Suppressor macrophage treated with lipopolysaccharide for 1 hour (primary cell): ENCODE data around the gene RRP15.

Experiments
- DNase-seq, 3 donors: peaks; one replicate each; pipeline ENCODE4 v3.0.0-alpha.2; 2020 to 2022

RRP15 gene

DNA sequence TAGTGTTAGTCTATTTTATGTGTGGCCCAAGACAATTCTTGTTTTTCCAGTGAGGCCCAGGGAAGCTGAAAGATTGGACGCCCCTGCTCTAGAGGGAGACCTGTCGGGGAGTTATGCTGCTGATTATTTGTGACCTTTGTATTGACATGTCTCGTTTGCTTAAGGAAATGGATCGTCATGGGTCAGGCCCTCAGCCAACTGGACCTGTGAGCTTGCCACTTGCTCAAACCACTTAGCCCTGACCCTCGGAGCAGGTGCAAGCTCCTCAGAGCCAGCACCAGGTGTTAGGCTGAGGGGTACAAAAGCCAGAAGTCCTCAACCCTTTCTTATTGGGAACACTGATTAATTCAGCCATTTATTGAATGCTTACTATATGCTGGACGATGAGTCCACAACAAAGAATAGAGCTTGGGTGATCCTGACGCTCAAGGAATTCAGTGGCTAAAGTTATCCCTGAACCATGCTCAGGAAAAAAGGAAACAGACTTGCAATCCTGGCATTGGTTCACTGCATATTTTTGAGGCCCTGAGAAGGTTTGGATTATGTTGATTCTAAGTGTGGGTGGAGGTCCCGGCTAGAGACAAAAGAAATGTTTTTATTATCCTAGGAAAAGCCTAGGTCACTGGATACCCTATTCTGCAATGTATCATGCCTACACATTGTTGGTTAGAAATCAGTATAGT is 79.1 kb downstream of the RRP15 start:
- no peak for DNase-seq

DNA sequence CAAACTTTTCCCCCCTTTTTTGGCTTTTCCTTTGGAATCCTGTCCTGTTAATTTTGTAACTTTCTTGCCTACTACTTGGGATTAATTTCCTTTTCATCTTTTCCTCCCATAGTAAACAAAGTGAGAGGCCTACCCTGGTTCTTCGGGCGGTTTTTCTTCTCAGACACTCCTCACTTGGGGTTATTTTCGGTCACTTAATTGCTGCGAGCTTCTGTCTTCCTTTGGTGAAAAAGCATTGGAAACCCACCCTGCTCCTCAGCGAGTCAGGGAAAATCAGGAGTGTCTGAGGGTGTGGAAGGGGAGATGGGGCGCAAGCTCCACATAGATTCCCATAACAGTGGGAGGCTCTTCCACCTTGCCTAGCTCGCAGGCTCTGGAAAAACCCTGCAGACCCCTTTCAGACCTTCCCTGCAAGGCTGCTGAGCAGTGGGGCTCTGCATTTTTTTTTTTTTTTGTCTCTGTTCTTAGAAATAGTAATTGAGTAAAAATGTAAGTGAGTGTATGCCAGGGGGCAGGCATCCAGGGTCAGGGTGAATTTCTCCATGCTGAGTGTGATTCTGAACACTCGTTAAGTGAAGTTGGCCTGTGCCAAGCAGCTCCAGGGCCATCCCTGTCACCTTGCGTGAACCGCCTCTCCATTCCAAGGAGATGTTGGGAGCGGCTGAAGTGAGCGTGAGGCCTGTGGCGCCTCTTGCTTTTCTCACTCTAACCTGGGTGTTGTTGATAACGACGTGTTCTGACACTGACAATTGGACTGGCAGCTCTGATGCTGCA is 80.3 kb downstream of the RRP15 start:
- DNase-seq: no peak

DNA sequence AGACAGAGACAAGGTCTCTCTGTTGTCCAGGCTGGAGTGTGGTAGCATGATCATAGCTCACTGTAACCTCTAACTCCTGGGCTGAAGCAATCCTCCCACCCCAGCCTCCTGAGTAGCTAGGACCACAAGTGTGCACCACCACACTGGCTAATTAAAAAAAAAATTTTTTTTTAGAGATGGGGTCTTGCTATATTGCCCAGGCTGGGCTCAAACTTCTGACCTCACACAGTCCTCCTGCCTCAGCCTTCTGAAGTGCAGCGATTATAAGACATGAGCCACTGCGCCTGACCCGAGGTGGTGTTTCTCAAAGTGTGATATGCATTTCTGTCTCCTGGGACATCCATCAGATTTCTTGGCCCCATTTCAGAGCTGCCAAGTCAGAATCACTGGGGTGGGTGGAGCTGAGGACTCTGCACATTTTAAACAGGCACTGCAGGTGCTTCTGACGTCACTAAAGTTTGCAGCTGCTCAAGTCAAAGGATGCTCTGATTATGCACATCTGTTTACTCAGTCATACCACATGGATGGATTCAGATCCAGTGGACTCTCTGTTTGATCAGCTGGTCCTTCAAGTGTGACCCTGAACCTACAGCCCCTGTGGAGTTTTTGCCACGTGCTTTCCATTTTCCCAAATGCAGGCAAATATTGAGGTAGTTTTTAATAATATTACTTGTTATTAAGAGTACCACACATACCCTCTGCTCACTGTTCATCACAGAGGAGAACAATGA is 81.4 kb downstream of the RRP15 start:
- DNase-seq: no peak

DNA sequence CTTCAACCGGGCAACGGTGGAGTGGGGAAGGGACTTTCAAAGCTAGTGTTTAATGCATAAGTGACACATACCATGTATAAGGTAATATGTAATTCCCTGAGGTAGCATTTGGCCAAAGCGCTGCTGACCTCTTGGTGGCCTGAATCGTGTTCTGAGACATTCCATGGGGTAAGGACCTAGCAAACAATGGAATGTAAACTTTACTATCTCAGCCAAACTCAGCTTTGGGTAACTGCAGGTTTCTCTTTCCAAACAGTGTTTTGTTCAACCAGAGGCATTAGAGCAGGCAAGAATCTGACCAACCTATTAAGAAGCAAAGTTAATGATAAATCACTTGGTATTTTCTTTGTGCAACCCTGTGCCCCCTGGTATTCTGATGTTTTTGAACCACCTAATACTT is 82.0 kb downstream of the RRP15 start:
- no peak for DNase-seq

DNA sequence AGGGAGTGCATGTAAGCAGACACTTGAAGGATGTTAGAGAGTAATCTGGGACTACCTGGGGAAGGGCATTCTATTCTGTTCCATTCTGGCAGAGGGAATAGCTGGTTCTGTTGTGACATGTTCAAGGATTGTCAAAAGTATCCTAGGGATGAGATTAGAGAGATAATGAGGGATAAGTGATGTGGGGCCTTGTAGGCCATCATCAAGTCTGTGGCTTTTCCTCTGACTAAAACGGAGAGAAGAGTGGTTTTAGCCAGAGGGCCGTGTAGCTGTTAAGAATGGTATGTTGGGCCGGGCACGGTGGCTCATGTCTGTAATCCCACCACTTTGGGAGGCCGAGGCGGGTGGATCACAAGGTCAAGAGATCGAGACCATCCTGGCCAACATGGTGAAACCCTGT is 83.6 kb downstream of the RRP15 start:
- DNase-seq: no peak

DNA sequence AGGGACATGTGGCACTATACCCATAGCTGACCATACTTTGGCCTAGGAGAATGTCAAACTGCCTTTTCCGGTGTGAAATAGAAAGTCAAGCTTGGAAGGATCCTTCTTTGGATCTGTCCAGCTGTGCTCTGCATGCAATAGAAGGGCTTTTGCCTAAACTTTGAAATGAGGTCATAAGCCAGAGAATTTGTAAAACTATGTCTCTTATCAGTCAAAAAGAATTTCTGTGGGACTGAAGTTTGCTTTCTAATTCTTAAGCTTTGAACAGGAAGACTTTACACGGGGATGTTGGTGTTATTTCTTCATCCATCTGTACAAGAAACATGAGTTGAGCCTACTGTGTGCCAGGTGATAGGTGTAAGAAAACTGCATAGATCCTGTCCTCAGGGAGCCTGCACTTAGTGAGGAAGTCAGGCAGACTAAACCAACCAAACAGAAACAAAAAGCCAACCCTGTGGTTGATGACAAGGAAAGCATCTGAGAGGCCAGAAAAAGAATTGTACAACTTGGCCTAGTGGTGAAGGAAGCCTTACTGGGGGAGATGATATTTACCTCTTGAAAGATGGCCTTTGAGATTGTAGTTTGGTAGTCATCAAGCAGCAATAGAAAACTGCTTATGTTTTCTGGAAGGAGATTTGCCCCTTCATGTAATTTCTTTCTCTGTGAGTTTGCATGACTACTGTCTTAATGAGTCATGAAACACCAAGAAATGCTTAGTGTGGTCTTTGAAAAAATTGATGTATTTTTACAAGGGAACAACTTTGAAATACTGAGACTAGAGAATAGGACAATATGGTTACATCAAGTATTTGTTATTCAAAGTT is 84.8 kb downstream of the RRP15 start:
- peak in 2 of 3 donors; percentile 38 to 45 for DNase-seq

DNA sequence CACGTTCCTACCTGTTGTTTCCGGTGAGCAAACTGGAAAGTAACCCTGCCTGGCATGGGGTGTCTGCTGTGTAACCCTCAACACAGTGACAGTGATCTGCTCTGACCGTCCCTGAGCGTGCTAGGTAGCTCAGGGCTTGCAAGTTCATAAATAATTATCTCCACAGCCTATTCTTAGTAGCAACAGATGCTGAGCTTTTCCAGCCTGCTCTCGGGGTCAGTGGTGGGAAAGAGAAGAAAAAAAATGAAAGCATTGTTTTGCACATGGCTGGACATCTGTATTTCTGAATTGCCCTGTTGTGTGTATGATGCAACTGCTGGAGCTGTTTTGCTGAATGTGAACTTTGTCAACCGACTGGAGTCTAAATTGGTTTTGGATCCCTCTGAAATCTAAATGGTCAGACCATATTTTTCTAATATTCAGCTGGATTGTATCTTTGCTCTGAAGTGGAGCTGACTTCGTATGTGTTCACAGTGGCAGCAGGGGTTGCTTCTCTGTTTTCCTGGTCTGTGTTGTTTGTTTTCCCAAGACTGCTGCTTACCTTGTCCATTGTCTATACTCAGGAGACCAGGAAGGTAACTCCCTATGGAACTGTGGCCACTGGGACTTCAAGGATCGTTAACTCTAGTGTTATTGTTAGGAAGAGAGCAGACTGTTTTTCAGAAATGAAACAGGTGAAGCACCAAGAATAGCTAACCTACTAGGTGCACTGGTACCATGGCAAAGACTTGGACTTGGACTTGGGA is 87.0 kb downstream of the RRP15 start:
- no peak for DNase-seq

DNA sequence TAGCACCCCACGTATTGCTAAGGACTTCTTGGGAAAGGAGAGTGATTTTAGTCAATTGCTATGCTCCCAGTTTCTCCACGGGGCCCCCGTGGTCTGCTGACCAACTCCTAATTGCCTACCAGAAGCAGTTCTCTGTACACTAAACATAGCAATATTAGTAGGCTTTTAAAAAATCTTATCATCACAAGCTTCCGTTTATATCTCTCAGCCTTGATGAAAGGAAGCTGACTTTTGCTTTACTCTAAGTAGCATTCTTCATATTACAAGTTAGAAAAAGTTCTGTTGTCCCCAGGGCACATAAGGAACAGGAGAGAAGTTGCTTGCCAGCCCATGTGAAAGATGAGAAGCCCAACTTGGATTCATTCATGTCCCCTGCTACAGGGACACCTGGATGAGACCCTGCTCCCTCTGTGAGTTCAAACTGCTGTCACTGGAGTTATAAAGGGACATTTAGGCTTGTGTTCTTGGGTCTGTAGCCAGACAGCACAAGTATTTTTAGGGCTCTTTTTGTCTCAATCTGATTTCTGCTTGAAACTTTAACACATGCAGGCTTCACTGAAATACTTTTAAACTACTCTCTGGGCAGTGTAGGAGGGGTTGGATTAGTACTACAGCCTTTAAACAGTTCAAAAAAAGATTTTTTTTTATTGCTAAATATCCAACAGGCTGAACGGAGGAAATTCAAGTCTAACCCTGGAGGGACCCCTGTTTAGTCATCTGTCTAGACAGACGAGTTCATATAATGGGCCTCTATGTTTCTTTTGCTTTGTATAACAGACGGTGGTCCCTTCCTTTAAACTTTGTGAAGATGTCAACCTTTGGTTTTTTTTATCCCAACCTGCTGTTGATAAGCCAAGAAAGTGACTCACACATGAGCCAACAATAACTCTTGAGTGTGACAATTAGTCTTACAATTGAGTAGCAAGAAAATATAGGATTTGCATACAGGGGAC is 89.6 kb downstream of the RRP15 start:
- DNase-seq: peak in 2 of 3 donors; percentile 25 to 30

DNA sequence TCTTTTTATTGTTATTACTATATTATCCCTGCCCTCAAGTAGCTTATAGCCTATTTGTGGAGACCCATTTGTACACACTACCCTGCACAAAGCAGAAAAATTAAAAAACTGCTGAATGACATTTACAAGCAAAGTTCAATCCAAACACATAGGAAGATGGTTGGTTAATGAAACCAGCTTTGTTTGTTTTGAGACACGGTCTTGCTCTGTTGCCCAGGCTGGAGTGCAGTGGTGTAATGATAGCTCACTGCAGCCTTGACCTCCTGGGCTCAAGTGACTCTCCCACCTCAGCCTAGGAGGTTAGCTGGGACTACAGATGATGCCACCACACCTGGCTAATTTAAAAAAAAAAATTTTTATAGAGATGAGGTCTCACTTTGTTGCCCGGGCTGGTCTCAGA is 91.6 kb downstream of the RRP15 start:
- DNase-seq: no peak

DNA sequence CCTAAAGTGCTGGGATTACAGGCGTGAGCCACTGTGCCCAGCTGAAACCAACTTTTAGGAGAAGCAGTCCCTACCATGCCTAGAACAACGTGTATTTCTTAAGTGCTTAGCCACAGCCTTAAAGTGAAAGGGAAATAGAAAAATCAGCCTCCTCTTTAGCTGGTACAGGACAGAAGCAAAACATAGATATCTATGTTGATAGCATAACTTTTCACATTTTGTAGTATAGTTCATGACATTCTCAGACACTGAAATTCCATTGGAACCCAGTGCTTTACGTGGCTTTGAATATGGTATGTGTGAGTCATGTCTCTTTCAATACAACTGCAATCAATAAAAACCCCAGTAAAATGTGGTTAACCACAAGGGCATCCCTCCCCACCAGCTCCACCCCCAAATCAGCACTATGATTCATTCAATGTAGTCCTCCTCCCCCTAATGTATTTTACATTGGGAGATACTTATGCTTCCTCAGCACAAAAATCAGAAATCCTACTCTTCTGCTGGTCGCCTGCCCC is 92.1 kb downstream of the RRP15 start:
- DNase-seq: peak; percentile 79 to 89 (median 84)

DNA sequence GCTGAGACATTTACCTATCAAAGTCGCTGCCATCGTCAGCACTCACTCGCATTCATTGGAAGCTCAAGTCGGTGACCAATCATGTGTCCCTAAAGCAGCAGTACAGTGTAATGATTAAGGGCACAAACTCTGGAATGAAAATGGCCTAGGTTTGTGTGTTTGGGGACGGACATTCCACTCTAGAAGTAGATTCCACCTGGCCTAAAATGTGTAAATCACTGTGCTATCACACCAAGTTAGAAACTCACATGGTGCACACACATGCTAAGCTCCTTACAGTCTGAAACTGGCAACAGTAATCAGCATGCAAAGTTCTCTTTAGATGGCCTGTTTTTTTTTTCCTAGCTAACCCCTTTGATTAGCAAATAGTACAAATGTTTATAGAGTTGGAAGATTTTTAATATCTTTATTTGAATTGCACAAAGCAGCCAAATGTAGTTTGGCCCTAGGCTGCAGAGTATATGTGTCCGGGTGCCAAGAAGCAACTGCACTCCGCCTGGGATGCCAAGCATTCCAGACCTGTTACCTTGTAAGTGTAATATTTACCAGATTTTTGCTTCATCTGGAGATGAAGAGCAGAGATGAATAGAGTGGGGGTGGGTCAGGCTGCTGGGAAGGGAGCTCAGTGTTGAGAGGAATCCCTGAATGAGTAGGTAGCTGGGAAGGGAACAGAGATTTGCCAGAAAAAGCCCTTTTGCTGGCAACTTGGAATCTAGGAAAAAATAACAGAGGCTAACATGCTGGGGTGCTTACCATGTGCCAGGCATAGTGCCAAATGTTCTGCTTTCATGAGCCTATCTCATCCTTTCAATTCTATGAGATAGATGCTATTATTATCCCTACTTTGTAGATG is 95.3 kb downstream of the RRP15 start:
- no peak for DNase-seq

DNA sequence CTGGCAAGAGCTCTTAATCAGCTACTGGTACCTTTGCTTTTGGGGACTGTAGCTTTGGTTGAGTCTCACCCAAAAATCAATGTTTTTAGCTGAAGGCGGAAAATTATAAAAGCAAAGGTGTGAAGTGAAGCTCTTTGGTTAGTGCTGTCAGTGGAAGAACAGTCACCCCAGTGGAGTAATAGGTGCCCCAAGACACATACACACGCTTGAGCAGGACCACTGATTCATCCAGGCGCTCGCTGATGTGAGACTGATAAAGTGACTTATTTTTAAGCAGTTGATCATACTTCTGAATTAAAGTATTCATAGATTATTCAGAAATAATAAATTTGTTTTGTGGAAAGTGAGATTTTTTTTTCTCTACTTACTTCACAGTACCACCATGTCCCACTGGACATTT is 97.2 kb downstream of the RRP15 start:
- DNase-seq: no peak

DNA sequence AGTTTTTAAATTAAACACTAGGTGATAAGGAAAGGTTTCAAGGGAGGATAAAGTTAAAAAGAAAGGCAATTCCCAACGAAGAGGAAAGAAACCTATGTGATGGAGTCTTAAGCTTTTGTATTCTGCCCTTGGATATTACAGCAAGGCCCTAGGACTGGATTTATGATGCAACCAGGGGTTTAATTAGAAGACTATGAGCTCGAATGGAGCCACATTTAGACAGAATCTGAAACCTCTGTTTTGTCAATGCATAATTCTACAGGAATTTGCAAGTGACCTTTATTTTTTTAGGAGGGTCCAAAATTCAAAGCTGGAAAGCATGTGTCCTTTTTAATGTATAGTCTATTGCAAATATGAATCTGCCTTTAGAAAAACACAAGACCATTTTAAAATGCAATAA is 98.0 kb downstream of the RRP15 start:
- no peak for DNase-seq

DNA sequence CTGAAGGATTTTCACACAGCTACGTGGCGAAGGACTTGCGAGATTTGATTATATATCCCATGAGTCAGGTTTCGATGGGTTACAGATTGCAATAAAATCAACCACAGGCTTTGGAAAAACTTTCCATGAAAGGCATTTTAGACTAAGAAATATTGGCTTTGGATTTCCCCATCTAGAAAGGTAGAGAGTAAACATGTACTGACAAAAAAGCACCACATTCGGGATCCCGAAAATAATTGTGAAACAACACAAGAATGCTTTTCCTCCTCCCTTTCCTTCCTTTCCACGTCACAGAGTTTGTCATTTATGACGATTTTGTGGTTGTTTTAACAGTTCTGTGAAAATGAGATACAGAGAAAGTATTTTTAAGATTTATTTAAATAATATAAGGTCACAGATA is 98.6 kb downstream of the RRP15 start:
- peak in 1 of 3 donors; percentile 17 for DNase-seq

DNA sequence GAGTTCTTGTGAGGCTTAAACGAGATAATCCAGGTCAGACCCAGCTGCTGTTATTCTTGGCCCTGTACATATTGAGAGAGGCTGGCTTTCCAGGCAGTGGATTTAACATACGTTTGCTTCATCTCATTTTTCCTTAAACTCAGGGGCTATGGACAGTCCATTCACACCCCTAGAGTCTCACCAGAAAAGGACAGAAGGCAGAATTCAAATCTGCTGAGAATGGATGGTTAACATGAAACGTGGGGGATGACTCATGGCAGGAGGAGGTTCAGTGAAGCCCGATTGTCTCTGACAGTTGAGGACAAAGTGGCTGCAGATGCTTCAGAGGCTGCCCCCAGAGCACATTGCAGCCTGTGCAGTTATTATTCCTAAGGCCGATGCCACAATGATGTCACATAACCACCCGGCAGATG is 99.5 kb downstream of the RRP15 start:
- DNase-seq: no peak
